Skin epidermis (tissue), 12 donors: ENCODE measurements around the gene DHX15.

Experiments used
- H3K27ac ChIP-seq, 21 experiments: fragments of 200-600 bp; sonication (generic) in 11 of 21; one replicate each; pipeline ENCODE4 v1.5.0; 2020; ENCODE audit warnings: mild to moderate bottlenecking in 3 of 21, inconsistent platforms in 2 of 21, moderate library complexity in 2 of 21
- H3K4me3 ChIP-seq, 7 experiments: fragments of 200-600 bp; sonication (generic) in 2 of 7; one replicate each; pipeline ENCODE4 v1.5.0; 2020; ENCODE audit warnings: inconsistent platforms in 2 of 7, mild to moderate bottlenecking in 2 of 7, moderate library complexity in 1 of 7

DHX15 gene

GRCh38 chr4:24588216-24588954 is 4.0 kb upstream of the DHX15 start:
- H3K27ac ChIP-seq = no peak overlapping the region
- H3K4me3 ChIP-seq = no peak overlapping the region

GRCh38 chr4:24583451-24584210 is 723 bp downstream of the DHX15 start:
- Histone ChIP-seq H3K27ac (peak overlapping the region; percentile 91 to 100 (median 98)), H3K4me3 (peak overlapping the region; percentile 71 to 100 (median 97))

- Histone ChIP-seq H3K27ac (peak overlapping the region in 6 of 21 experiments; percentile 21 to 99 (median 96)), H3K4me3 (peak overlapping the region; percentile 71 to 100 (median 97))
These were observed 2.0 kb downstream of the DHX15 start for GRCh38 chr4:24582235-24582832.

DNA sequence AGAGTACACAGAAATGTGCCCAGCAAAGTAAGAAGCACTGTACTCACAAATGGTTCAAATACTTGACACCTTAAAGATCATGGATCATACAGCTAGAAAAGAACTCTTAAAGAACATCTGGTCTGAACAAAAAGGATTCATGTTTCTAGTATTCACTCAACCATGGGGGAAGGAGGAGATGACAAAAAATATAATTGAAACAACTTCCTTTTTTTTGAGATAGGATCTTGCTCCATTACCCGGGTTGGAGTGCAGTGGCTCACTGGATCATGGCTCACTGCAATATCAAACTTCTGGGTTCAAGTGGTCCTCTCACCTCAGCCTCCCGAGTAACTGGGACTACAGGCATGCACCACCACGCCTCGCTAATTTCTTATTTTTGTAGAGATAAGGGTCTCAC is 6.0 kb downstream of the DHX15 start:
- Histone ChIP-seq H3K4me3 (no peak overlapping the region), H3K27ac (no peak overlapping the region)

- no peak overlapping the region for H3K4me3 ChIP-seq
These were observed 8.1 kb downstream of the DHX15 start for GRCh38 chr4:24576276-24576675.

GRCh38 chr4:24574236-24574635 is 10.1 kb downstream of the DHX15 start:
- no peak overlapping the region for H3K27ac ChIP-seq

More at GRCh38 chr4:24576276-24576675, 8.1 kb downstream of the DHX15 start:
- no peak overlapping the region for H3K27ac ChIP-seq

DNA sequence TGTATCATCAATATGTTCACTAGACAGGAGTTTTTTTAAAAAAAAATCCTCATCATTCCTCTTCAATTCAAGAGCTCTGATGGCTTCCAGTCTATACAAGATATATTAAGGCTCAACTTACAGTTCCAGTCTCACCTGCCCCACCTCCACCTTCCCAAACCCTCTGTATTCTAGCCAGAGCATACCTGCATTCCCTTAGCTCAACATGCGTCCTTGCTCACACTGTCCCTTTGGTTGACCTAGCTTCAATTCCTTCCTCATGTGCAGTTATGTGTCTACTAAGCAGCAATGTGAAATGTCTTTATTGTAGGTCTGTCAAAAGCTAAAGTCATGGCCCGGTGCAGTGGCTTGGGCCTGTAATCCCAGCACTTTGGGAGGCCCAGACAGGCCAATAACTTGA is 10.8 kb downstream of the DHX15 start:
- H3K27ac ChIP-seq = no peak overlapping the region
- H3K4me3 ChIP-seq = no peak overlapping the region

More at GRCh38 chr4:24574236-24574635, 10.1 kb downstream of the DHX15 start:
- no peak overlapping the region for H3K4me3 ChIP-seq

- no peak overlapping the region for H3K27ac ChIP-seq
These were observed 13.6 kb downstream of the DHX15 start for GRCh38 chr4:24570574-24571236.

DNA sequence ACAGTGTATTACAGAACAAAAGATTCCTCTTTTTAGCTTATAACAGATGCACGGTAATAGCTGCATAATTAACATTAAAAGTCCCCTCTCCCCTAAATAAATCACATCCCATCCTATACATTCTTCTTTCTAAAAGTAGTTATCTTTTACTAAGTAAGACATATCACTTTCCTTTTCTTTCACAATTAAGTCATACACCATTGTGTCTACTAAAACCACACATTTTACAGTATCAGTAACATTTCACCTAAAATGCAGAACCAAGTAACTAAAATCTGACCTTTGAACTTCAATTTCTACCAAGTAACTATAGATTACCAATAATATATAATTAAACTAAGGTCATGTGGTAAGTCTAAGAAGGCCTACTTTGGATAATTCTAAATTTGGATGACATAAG is 14.2 kb downstream of the DHX15 start:
- Histone ChIP-seq H3K4me3 (no peak overlapping the region), H3K27ac (no peak overlapping the region)

More at GRCh38 chr4:24570574-24571236, 13.6 kb downstream of the DHX15 start:
- no peak overlapping the region for H3K4me3 ChIP-seq

DNA sequence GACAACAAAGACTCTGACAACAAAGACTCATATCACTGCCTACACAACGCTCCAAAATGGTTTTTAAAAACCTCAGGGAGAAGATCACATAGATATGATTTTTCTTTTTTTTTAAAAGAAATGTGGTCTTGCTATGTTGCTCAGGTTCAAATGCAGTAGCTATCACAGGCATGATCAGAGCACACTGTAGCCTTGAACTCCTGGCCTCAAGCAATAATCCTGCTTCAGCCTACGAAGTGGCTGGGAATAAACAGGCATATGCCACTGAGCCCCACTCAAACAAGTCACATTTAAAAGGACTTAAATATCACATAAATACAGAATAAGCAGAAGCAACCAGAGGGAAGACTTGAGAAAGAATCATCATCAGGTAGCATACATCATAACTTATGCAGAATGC is 14.7 kb downstream of the DHX15 start:
- H3K27ac ChIP-seq = no peak overlapping the region
- no peak overlapping the region for H3K4me3 ChIP-seq

GRCh38 chr4:24568425-24568824 is 15.9 kb downstream of the DHX15 start:
- Histone ChIP-seq H3K4me3 (no peak overlapping the region), H3K27ac (no peak overlapping the region)

- H3K27ac ChIP-seq = peak overlapping the region in 1 of 21 experiments; percentile 14
- no peak overlapping the region for H3K4me3 ChIP-seq
These were observed 19.3 kb downstream of the DHX15 start for GRCh38 chr4:24565054-24565453.

DNA sequence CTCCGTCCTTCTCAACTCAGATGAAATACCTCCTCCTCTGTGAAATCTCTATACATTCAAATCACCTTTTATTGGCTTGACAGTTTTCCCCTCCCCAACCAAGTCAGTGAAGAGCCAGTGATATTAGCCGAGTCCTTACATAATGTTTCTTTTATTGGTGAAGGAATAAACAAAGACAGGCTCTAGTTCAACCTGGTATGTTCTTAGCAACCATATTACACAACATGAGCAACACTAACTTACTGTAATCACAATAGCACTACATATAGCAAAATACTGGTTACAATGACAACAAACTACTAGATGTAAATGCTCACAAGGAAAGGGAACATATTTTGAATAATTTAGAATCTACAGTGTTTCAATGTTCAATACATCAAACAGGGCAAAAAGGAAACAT is 19.9 kb downstream of the DHX15 start:
- Histone ChIP-seq H3K27ac (no peak overlapping the region), H3K4me3 (no peak overlapping the region)

DNA sequence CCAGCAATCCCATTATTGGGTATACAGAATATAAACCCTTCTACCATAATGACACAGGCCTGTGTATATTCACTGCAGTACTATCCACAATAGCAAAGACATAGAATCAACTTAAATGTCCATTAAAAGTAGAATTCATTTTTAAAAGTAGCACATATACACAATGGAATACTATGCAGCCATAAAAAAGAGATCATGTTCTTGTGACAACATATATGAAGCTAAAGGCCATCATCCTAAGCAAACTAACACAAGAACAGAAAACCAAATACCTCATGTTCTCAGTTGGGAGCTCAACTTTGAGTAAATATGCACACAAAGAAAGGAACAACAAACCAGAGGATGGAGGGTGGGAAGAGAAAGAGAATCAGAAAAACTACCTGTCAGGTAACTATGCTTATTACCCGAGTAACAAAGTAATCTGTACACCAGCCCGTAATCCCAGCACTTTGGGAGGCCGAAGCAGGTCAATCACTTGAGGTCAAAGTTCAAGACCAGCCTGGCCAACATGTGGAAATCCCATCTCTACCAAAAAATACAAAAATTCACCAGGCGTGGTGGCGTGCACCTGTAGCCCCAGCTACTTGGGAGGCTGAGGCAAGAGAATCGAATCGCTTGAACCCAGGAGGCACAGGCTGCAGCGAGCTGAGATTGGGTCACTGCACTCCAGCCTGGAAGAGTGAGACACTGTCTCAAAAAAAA is 22.8 kb downstream of the DHX15 start:
- no peak overlapping the region for H3K27ac ChIP-seq
- no peak overlapping the region for H3K4me3 ChIP-seq

- no peak overlapping the region for H3K4me3 ChIP-seq
These were observed 23.4 kb downstream of the DHX15 start for GRCh38 chr4:24560868-24561368.

DNA sequence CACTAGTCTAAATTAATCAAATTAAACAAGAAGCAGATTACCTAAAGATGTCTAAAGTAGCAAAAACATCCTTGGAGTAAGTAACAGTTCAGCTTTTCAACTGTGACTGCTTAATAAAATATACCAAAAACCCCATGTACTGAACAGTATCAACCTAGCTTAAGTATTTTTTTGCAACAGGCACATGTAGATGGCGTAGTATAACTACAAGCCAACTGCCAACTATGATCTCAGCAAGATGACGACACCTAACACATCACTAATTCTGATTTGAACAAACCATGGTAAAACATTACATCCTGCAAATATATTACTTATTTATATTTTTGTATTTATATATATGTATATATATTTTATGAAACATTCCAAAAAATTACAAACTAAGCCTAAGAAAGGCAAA is 24.5 kb downstream of the DHX15 start:
- no peak overlapping the region for H3K27ac ChIP-seq

More at GRCh38 chr4:24560868-24561368, 23.4 kb downstream of the DHX15 start:
- H3K27ac ChIP-seq = no peak overlapping the region

GRCh38 chr4:24559032-24559821 is 25.1 kb downstream of the DHX15 start:
- H3K27ac ChIP-seq = no peak overlapping the region
- no peak overlapping the region for H3K4me3 ChIP-seq

More for the DNA sequence above, 24.5 kb downstream of the DHX15 start:
- H3K4me3 ChIP-seq = no peak overlapping the region
